Muscle layer of colon (tissue), 2 donors: ENCODE results near the gene LPIN1.

Experiments used
- H3K27ac ChIP-seq: one replicate; pipeline ENCODE4 v1.7.0; 2013; ENCODE audit warnings: low read depth, mild to moderate bottlenecking, low read length, moderate library complexity
- H3K27me3 ChIP-seq, 2 donors: one replicate each; pipeline ENCODE4 v1.7.0; 2013; ENCODE audit warnings: low read length in 2 of 2, mild to moderate bottlenecking in 2 of 2; ENCODE audit not compliant: insufficient read depth in 2 of 2, control insufficient read depth in 1 of 2
- H3K36me3 ChIP-seq: one replicate; pipeline ENCODE4 v1.7.0; 2013; ENCODE audit warnings: mild to moderate bottlenecking, low read length; ENCODE audit not compliant: insufficient read depth
- H3K4me1 ChIP-seq: one replicate; pipeline ENCODE4 v1.7.0; 2013; ENCODE audit warnings: mild to moderate bottlenecking, low read length; ENCODE audit not compliant: insufficient read depth
- H3K4me3 ChIP-seq, 2 donors: one replicate each; pipeline ENCODE4 v1.7.0; 2013; ENCODE audit warnings: low read length in 2 of 2, low read depth in 1 of 2, mild to moderate bottlenecking in 1 of 2, moderate library complexity in 1 of 2
- H3K9ac ChIP-seq: one replicate; pipeline ENCODE4 v1.7.0; 2013; ENCODE audit warnings: low read length
- H3K9me3 ChIP-seq: one replicate; pipeline ENCODE4 v1.7.0; 2013; ENCODE audit warnings: mild to moderate bottlenecking, low read length
- donor health status: abdominal sarcoma.
- donor health status: Adenocarcinoma of cecum.

The LPIN1 gene

GRCh38 chr2:11770531-11771188 lies 24.2 kb downstream of the LPIN1 start:
- no peak overlapping the region for H3K4me3 ChIP-seq
- no peak overlapping the region for H3K27ac ChIP-seq
- no peaks in the 10 kb centered on the region for H3K27me3 ChIP-seq
- H3K36me3 ChIP-seq: peaks cover 41% of the 10 kb centered on the region
- no peaks in the 10 kb centered on the region for H3K4me1 ChIP-seq
- H3K9me3 ChIP-seq: no peaks in the 10 kb centered on the region
- H3K9ac ChIP-seq: no peak overlapping the region

- peaks cover 5% of the 10 kb centered on the region for H3K4me1 ChIP-seq
- H3K27ac ChIP-seq: no peak overlapping the region
- H3K27me3 ChIP-seq: no peaks in the 10 kb centered on the region
- H3K36me3 ChIP-seq: peaks cover 29% of the 10 kb centered on the region
- no peak overlapping the region for H3K9ac ChIP-seq
- no peaks in the 10 kb centered on the region for H3K9me3 ChIP-seq
- no peak overlapping the region for H3K4me3 ChIP-seq
Observed at GRCh38 chr2:11771971-11772615, 25.7 kb downstream of the LPIN1 start.

GRCh38 chr2:11773111-11773510 lies 26.7 kb downstream of the LPIN1 start:
- Histone ChIP-seq H3K9me3 (no peaks in the 10 kb centered on the region), H3K27me3 (no peaks in the 10 kb centered on the region), H3K4me1 (peaks cover 5% of the 10 kb centered on the region), H3K9ac (no peak overlapping the region), H3K36me3 (peaks cover 29% of the 10 kb centered on the region), H3K27ac (no peak overlapping the region), H3K4me3 (no peak overlapping the region)

GRCh38 chr2:11773747-11774525 lies 27.5 kb downstream of the LPIN1 start:
- Histone ChIP-seq H3K27me3 (no peaks in the 10 kb centered on the region), H3K4me1 (peaks cover 9% of the 10 kb centered on the region), H3K27ac (no peak overlapping the region), H3K9me3 (no peaks in the 10 kb centered on the region), H3K36me3 (peaks cover 29% of the 10 kb centered on the region), H3K4me3 (no peak overlapping the region), H3K9ac (no peak overlapping the region)

- no peak overlapping the region for H3K27ac ChIP-seq
- H3K9ac ChIP-seq: no peak overlapping the region
Observed at GRCh38 chr2:11774600-11774999, 28.2 kb downstream of the LPIN1 start.

GRCh38 chr2:11775384-11775783 lies 29.0 kb downstream of the LPIN1 start:
- no peak overlapping the region for H3K4me3 ChIP-seq
- no peaks in the 10 kb centered on the region for H3K27me3 ChIP-seq
- peaks cover 15% of the 10 kb centered on the region for H3K4me1 ChIP-seq
- no peak overlapping the region for H3K9ac ChIP-seq
- no peak overlapping the region for H3K27ac ChIP-seq
- no peaks in the 10 kb centered on the region for H3K9me3 ChIP-seq
- peaks cover 26% of the 10 kb centered on the region for H3K36me3 ChIP-seq

More at GRCh38 chr2:11774600-11774999, 28.2 kb downstream of the LPIN1 start:
- Histone ChIP-seq H3K36me3 (peaks cover 28% of the 10 kb centered on the region), H3K4me3 (no peak overlapping the region), H3K9me3 (no peaks in the 10 kb centered on the region), H3K4me1 (peaks cover 15% of the 10 kb centered on the region), H3K27me3 (no peaks in the 10 kb centered on the region)

- Histone ChIP-seq H3K4me1 (peaks cover 15% of the 10 kb centered on the region), H3K27ac (no peak overlapping the region), H3K9ac (no peak overlapping the region), H3K9me3 (no peaks in the 10 kb centered on the region), H3K36me3 (peaks cover 44% of the 10 kb centered on the region), H3K27me3 (no peaks in the 10 kb centered on the region), H3K4me3 (no peak overlapping the region)
Observed at GRCh38 chr2:11777066-11777782, 30.8 kb downstream of the LPIN1 start.

GRCh38 chr2:11777886-11778415 lies 31.5 kb downstream of the LPIN1 start:
- H3K9ac ChIP-seq: no peak overlapping the region
- peaks cover 15% of the 10 kb centered on the region for H3K4me1 ChIP-seq
- H3K27ac ChIP-seq: no peak overlapping the region
- no peak overlapping the region for H3K4me3 ChIP-seq
- H3K27me3 ChIP-seq: no peaks in the 10 kb centered on the region
- peaks cover 46% of the 10 kb centered on the region for H3K36me3 ChIP-seq
- no peaks in the 10 kb centered on the region for H3K9me3 ChIP-seq

GRCh38 chr2:11778416-11778815 lies 32.0 kb downstream of the LPIN1 start:
- peaks cover 45% of the 10 kb centered on the region for H3K36me3 ChIP-seq
- peaks cover 15% of the 10 kb centered on the region for H3K4me1 ChIP-seq
- no peak overlapping the region for H3K9ac ChIP-seq
- no peak overlapping the region for H3K27ac ChIP-seq
- H3K4me3 ChIP-seq: no peak overlapping the region
- H3K9me3 ChIP-seq: no peaks in the 10 kb centered on the region
- H3K27me3 ChIP-seq: no peaks in the 10 kb centered on the region

GRCh38 chr2:11778923-11779757 lies 32.7 kb downstream of the LPIN1 start:
- H3K9ac ChIP-seq: no peak overlapping the region
- no peak overlapping the region for H3K4me3 ChIP-seq
- peaks cover 38% of the 10 kb centered on the region for H3K36me3 ChIP-seq

More at GRCh38 chr2:11778923-11779757, 32.7 kb downstream of the LPIN1 start:
- Histone ChIP-seq H3K27ac (no peak overlapping the region), H3K9me3 (no peaks in the 10 kb centered on the region), H3K4me1 (peaks cover 15% of the 10 kb centered on the region), H3K27me3 (no peaks in the 10 kb centered on the region)
